ENCODE results near the gene SMYD1.

- TF ChIP-seq POLR2A (IDR thresholded peaks at IDR 0.05) (no peak), CTCF (IDR thresholded peaks at IDR 0.05) (no peak), EP300 (IDR thresholded peaks at IDR 0.05) (no peak)
Observed at GRCh38 chr2:88087073-88087472, 19.4 kb downstream of the SMYD1 start.
